Esophagus muscularis mucosa (tissue), 4 donors: ENCODE data around the gene PARN.

Source experiments
- EP300 ChIP-seq: sonication (generic); formaldehyde crosslinking; IDR thresholded peaks from one replicate; pipeline ENCODE4 v1.6.1; 2017; ENCODE audit warnings: antibody characterized with exemption
- POLR2A ChIP-seq: fragments of 450-650 bp; IDR thresholded peaks from one replicate; pipeline ENCODE4 v1.6.1; 2017; ENCODE audit warnings: antibody characterized with exemption, moderate library complexity, mild to moderate bottlenecking, low read depth
- TF ChIP-seq, protein P1 (sequence below), 3 experiments: fragments of 200-600 bp in 2 of 3; fragments of 450-650 bp in 1 of 3; sonication (generic) in 2 of 3; IDR thresholded peaks; one replicate each; pipeline ENCODE4 v1.5.1; 2017 to 2019; ENCODE audit warnings: antibody characterized with exemption in 3 of 3, mild to moderate bottlenecking in 2 of 3, moderate library complexity in 1 of 3

DNA sequence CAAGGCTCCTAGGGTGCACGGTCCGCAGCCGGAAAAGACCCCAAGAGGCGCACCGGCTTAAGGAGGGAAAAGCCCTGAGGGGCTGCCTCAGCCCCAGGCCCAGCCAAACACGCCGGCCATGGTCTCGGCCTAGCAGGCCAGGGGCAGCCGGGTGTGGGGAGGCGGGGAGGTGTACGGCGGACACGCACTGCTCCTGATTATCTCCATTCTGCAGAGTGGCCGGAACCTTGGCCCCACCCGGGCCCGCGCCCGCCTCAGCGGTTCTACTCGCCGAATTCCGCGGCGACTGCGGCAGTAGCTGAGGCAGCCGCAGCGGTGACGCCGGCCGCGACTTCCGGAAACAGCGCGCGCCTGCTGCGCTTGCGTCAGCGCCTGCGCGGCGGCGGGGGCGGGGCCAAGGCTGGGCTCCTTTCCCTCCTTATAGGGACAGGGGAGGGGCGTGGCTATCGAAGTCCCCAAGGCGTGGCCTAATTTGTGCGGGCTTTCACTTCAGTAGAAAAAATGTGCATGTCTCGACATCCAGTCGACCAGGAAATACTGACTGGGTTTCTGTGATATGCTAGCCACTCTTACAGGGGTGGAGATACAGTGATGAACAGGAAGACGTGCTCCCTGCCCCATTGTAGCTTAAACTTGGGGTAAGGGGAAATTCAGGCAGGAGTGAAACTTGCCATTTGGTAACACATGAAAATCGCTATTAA is at the start of gene PARN:
- TF ChIP-seq, protein P1, sequence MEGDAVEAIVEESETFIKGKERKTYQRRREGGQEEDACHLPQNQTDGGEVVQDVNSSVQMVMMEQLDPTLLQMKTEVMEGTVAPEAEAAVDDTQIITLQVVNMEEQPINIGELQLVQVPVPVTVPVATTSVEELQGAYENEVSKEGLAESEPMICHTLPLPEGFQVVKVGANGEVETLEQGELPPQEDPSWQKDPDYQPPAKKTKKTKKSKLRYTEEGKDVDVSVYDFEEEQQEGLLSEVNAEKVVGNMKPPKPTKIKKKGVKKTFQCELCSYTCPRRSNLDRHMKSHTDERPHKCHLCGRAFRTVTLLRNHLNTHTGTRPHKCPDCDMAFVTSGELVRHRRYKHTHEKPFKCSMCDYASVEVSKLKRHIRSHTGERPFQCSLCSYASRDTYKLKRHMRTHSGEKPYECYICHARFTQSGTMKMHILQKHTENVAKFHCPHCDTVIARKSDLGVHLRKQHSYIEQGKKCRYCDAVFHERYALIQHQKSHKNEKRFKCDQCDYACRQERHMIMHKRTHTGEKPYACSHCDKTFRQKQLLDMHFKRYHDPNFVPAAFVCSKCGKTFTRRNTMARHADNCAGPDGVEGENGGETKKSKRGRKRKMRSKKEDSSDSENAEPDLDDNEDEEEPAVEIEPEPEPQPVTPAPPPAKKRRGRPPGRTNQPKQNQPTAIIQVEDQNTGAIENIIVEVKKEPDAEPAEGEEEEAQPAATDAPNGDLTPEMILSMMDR (IDR thresholded peaks at IDR 0.05), result no peak
- TF ChIP-seq POLR2A (peak; percentile 94), EP300 (no peak)
